GM15510 (cell line): ENCODE measurements around the gene VAV1.
A peak's percentile ranks its signal among the peaks of the same experiment; 100 is the strongest.

Experiments used
- POLR2A ChIP-seq: IDR thresholded peaks from 3 replicates; pipeline ENCODE4 v1.6.1; 2011; ENCODE audit warnings: borderline replicate concordance; ENCODE audit not compliant: insufficient read length; ENCODE audit errors: extremely low read depth

Gene VAV1

GRCh38 chr19:6790194-6791128 is 18.0 kb downstream of the VAV1 start:
- no peak for TF ChIP-seq POLR2A

- TF ChIP-seq POLR2A: no peak
Measured at GRCh38 chr19:6791237-6791636, 18.7 kb downstream of the VAV1 start.

- TF ChIP-seq POLR2A: no peak
Measured at GRCh38 chr19:6793411-6793810, 20.9 kb downstream of the VAV1 start.

- TF ChIP-seq POLR2A: no peak
Measured at GRCh38 chr19:6793973-6794372, 21.5 kb downstream of the VAV1 start.

GRCh38 chr19:6794686-6795431 is 22.4 kb downstream of the VAV1 start:
- TF ChIP-seq POLR2A: no peak

GRCh38 chr19:6796278-6796677 is 23.8 kb downstream of the VAV1 start:
- no peak for TF ChIP-seq POLR2A

GRCh38 chr19:6797646-6798045 is 25.1 kb downstream of the VAV1 start:
- no peak for TF ChIP-seq POLR2A

GRCh38 chr19:6800991-6801484 is 28.5 kb downstream of the VAV1 start:
- TF ChIP-seq POLR2A: no peak

- TF ChIP-seq POLR2A: peak; percentile 54
Measured at GRCh38 chr19:6801485-6802086, 29.1 kb downstream of the VAV1 start.

- TF ChIP-seq POLR2A: peak; percentile 43
Measured at GRCh38 chr19:6802336-6803035, 30.0 kb downstream of the VAV1 start.

- peak; percentile 77 for TF ChIP-seq POLR2A
Measured at GRCh38 chr19:6803036-6803404, 30.5 kb downstream of the VAV1 start.

- TF ChIP-seq POLR2A: no peak
Measured at GRCh38 chr19:6806488-6806887, 34.0 kb downstream of the VAV1 start.

- TF ChIP-seq POLR2A: no peak
Measured at GRCh38 chr19:6807291-6807690, 34.8 kb downstream of the VAV1 start.

GRCh38 chr19:6808494-6808893 is 36.0 kb downstream of the VAV1 start:
- TF ChIP-seq POLR2A: no peak
